MCF 10A (cell line): ENCODE data around the gene NUP50. TPM values are rescaled to one million over a fixed set of nuclear protein-coding genes. Genes with fewer than 3 reads are reported as not detected.

Source experiments
- BruUV-seq: library from RNA; stranded (reverse); fragments of 400-500 nt; replicated peaks from 2 replicates; lab custom pipeline; 2021; lab: Mats Ljungman, UMichigan
- CTCF ChIA-PET: fragments of 300-600 bp; sonication (Branson Sonifier 250); formaldehyde crosslinking; extraction: SDS; loops from one replicate; lab custom pipeline; 2021; ENCODE audit warnings: antibody characterized with exemption, inconsistent platforms; lab: Yijun Ruan, JAX
- POLR2A ChIA-PET: fragments of 300-600, 350-650 bp; sonication (Branson Sonifier 250); formaldehyde crosslinking; extraction: SDS; loops from one replicate; lab custom pipeline; 2020; ENCODE audit warnings: antibody characterized with exemption, inconsistent platforms; lab: Yijun Ruan, JAX
- DNase-seq: peaks from one replicate; pipeline ENCODE4 v3.0.0-alpha.2; 2018; ENCODE audit not compliant: unreplicated experiment
- H3K27ac Mint-ChIP-seq: one replicate; pipeline ENCODE4 v1.8.0; 2022; ENCODE audit warnings: mild to moderate bottlenecking, low read depth, mixed read lengths; ENCODE audit not compliant: unreplicated experiment
- H3K27me3 Mint-ChIP-seq: one replicate; pipeline ENCODE4 v1.8.0; 2022; ENCODE audit warnings: mixed read lengths; ENCODE audit not compliant: insufficient read depth, unreplicated experiment
- H3K36me3 Mint-ChIP-seq: one replicate; pipeline ENCODE4 v1.8.0; 2022; ENCODE audit warnings: mild to moderate bottlenecking, moderate library complexity, mixed read lengths; ENCODE audit not compliant: insufficient read depth, unreplicated experiment
- H3K4me1 Mint-ChIP-seq: one replicate; pipeline ENCODE4 v1.8.0; 2022; ENCODE audit warnings: mixed read lengths; ENCODE audit not compliant: insufficient read depth, unreplicated experiment
- H3K4me3 Mint-ChIP-seq: one replicate; pipeline ENCODE4 v1.8.0; 2022; ENCODE audit warnings: mild to moderate bottlenecking, moderate library complexity, mixed read lengths; ENCODE audit not compliant: unreplicated experiment
- H3K9me3 Mint-ChIP-seq: one replicate; pipeline ENCODE4 v1.8.0; 2022; ENCODE audit warnings: mixed read lengths; ENCODE audit not compliant: unreplicated experiment
- intact Hi-C: fragments of 100-400 bp; cut with micrococcal nuclease; formaldehyde crosslinking; loops from 2 replicates; pipeline ENCODE4 v1.14.1; 2022
- total RNA-seq: library from RNA; stranded (reverse); gene quantifications from 2 replicates; pipeline ENCODE4 v1.2.3, GENCODE V29; 2022
- TF ChIP-seq, protein P1 (sequence below): fragments of 200-600 bp; IDR thresholded peaks from one replicate; pipeline ENCODE4 v1.8.0; 2022; ENCODE audit warnings: antibody characterized with exemption, mild to moderate bottlenecking; ENCODE audit not compliant: unreplicated experiment

Gene NUP50
- total RNA-seq, 1 experiment from 2014 or later = 70.3 TPM

- no TSS peak for BruUV-seq
- peaks cover 5% of the 10 kb centered on the region for H3K4me1 Mint-ChIP-seq
- intact Hi-C loops = no loop called here
- H3K27me3 Mint-ChIP-seq = no peaks in the 10 kb centered on the region
- TF ChIP-seq, protein P1, sequence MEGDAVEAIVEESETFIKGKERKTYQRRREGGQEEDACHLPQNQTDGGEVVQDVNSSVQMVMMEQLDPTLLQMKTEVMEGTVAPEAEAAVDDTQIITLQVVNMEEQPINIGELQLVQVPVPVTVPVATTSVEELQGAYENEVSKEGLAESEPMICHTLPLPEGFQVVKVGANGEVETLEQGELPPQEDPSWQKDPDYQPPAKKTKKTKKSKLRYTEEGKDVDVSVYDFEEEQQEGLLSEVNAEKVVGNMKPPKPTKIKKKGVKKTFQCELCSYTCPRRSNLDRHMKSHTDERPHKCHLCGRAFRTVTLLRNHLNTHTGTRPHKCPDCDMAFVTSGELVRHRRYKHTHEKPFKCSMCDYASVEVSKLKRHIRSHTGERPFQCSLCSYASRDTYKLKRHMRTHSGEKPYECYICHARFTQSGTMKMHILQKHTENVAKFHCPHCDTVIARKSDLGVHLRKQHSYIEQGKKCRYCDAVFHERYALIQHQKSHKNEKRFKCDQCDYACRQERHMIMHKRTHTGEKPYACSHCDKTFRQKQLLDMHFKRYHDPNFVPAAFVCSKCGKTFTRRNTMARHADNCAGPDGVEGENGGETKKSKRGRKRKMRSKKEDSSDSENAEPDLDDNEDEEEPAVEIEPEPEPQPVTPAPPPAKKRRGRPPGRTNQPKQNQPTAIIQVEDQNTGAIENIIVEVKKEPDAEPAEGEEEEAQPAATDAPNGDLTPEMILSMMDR = no peak
- ChIA-PET POLR2A (interaction anchor here (0.7 kb wide), 1 partner anchor 26 kb away, joined by 3 read pairs; no protein-coding TSS in a partner anchor), CTCF (interaction anchor here (0.5 kb wide), 1 partner anchor 355 kb away, joined by 3 read pairs; no protein-coding TSS in a partner anchor)
- no peaks in the 10 kb centered on the region for H3K9me3 Mint-ChIP-seq
- H3K4me3 Mint-ChIP-seq = no peak overlapping the region
- H3K27ac Mint-ChIP-seq = no peak overlapping the region
- H3K36me3 Mint-ChIP-seq = peaks cover 62% of the 10 kb centered on the region
- peak; percentile 38 for DNase-seq
Measured at GRCh38 chr22:45201678-45202332, 38.1 kb downstream of the NUP50 start.

- Mint-ChIP-seq H3K9me3 (no peaks in the 10 kb centered on the region), H3K27ac (no peak overlapping the region), H3K4me1 (peaks cover 5% of the 10 kb centered on the region), H3K27me3 (no peaks in the 10 kb centered on the region), H3K36me3 (peaks cover 59% of the 10 kb centered on the region), H3K4me3 (no peak overlapping the region)
- no TSS peak for BruUV-seq
- ChIA-PET CTCF (interaction anchor here (0.5 kb wide), 1 partner anchor 354 kb away, joined by 3 read pairs; no protein-coding TSS in a partner anchor), POLR2A (interaction anchor here (0.6 kb wide), 1 partner anchor 1236 kb away, joined by 3 read pairs; no protein-coding TSS in a partner anchor)
- intact Hi-C loops = no loop called here
- DNase-seq = no peak
- TF ChIP-seq, protein P1 = no peak
Measured at GRCh38 chr22:45202333-45203149, 38.8 kb downstream of the NUP50 start.

DNA sequence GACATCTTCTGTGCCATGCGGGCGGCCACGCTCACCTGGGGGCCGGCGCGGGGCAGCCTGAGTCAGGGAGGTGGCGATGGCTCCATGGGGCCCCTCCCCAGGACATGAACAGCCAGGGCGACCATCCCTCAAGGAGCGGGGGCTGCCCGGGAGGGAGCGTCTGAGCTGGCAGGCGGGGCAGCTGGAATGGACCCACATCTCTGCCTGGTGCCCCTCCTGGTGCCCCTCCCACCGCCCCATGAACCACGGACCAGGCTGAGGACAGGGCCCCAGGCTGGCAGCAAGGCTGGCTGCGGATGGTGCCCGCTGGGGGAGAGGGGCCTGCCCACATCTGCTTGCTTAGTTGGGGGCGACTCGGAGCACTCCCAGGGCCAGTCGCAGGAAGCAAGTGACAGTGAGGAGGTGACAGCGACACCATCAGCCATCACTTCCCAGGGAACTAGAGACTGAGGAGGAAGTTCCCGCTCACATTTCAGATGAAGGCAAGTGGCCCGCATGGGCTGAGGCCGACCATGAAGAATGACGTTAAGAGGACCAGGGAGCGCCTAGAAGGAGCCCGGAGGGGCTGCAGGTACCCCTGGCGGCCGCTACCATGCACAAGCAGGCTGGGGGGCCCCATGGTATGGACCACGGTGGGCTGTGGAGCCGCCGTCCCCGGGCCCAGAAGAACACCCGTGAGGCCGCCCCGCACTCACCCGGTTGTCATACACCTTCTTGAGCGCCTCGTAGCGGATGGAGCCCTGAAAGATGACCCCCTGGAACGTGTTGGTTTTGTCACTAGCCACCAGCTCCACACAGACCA, 39.6 kb downstream of the NUP50 start:
- Mint-ChIP-seq H3K27ac (no peak overlapping the region), H3K4me3 (no peak overlapping the region), H3K4me1 (peaks cover 5% of the 10 kb centered on the region), H3K9me3 (no peaks in the 10 kb centered on the region), H3K27me3 (no peaks in the 10 kb centered on the region), H3K36me3 (peaks cover 56% of the 10 kb centered on the region)
- BruUV-seq = no TSS peak
- ChIA-PET CTCF (no interaction called here), POLR2A (no interaction called here)
- intact Hi-C loops = no loop called here
- DNase-seq = no peak
- TF ChIP-seq, protein P1 = no peak
